T47D (cell line): ENCODE results near the gene PTPRD.

Experiments
- DNase-seq, 2 experiments: peaks; one replicate each; pipeline versions ENCODE4 v3.0.0 to v3.0.0-alpha.2; 2011 to 2012; ENCODE audit warnings: low read depth in 1 of 2, low spot score in 1 of 2
- JUND ChIP-seq: IDR thresholded peaks from 2 replicates; pipeline ENCODE4 v1.6.1; 2012; ENCODE audit warnings: low read depth
- in situ Hi-C: cut with HindIII; loops from 2 replicates; pipeline ENCODE4 v1.10.0; 2016; ENCODE audit warnings: low sequenced_read_pairs, low pct_unique_long_range_greater_than_20kb

The PTPRD gene

DNA sequence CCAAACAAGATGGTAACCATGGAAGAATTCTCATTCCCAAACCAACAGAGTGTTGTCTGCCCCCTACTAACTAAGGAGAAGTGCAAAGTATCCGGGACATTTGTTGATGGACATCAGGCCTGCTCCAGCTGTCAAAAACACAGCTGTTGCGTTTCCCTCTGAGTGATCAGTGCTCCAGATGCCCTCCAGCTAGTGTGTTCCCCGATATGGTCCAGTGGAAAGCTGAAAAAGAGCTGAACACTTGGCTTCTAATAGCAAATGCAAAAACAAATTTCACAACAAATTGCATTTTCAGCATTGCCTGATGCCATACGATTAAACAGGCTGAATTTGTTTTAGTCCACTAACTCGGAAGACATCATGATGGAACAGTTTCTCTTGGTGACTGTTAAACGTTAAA is 1398.7 kb downstream of the PTPRD start:
- TF ChIP-seq JUND = no peak
- in situ Hi-C loops = no loop called here
- no peak for DNase-seq

GRCh38 chr9:9212963-9213362 is 1399.8 kb downstream of the PTPRD start:
- DNase-seq = no peak
- no peak for TF ChIP-seq JUND
- in situ Hi-C loops = no loop called here

DNA sequence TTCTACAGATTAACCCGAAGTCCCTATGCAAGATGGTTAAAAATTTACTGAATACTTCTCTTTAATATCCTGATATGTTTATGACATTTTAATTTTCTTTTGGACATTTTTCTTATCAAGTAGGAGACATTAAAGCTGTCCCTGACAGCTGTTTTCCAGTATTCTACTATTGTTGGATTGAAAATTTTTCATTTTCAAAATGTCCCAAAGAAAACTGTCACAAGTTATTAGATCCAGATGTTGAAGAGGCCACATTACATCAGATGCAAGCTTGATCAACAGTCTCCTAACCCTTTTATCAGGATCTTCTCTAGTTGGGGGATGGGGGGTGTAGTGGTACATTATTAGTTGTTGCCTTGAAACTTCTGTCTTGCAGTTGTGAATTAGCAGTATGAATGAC is 1410.5 kb downstream of the PTPRD start:
- in situ Hi-C loops = no loop called here
- TF ChIP-seq JUND = no peak
- no peak for DNase-seq

GRCh38 chr9:9186086-9186485 is 1426.7 kb downstream of the PTPRD start:
- TF ChIP-seq JUND = no peak
- in situ Hi-C loops = no loop called here
- DNase-seq = no peak

DNA sequence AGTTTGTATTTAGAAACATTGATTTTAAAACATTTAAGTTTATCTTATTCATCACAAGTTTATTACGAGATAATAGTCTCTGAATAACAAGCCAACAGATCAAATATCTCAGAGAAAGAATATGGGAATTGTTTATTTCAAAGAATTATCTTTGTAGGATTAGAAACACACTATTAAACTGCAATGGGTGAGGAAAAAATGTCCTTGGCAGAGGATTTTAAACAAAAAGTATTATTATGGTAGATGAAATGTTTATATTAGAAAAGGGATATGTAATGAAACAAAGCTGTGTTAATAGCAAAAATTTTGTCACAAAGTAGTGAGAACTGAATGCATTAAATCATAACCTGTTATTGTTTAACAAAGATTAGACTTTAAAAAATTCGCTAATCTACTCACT is 1430.4 kb downstream of the PTPRD start:
- no peak for DNase-seq
- TF ChIP-seq JUND = no peak
- in situ Hi-C loops = no loop called here

DNA sequence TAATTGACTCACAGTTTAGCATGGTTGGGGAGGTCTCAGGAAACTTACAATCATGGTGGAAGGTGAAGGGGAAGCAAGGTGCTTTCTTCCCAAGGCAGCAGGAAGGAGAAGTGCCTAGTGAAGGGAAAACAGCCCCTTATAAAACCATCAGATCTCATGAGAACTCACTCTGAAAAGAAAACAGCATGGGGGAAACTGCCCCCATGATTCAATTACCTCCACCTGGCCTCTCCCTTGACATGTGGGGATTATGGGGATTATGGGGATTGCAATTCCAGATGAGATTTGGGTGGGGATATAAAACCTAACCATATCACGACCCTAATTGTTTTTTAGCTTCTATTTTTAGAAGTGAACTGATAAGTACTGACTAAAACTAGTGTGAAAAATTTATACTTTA is 1435.7 kb downstream of the PTPRD start:
- TF ChIP-seq JUND = no peak
- no peak for DNase-seq
- in situ Hi-C loops = no loop called here

DNA sequence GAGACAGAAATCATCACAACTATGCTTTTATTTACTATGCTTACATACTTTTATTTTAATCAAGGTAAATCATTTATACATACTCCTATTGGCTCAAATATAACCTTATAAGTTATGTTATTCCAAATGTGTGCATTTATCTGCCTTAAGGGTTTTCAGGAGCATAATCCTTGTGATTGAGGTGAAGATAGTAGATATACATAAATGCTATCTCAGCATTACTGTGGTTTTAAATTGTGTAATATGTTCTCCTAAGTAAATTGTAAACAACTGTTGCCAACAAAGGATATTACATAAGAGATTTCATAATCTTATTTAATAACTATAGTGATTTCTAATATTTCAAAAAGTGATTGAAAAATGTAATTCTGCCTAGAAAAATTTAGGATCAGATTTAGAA is 1438.4 kb downstream of the PTPRD start:
- in situ Hi-C loops = no loop called here
- no peak for DNase-seq
- no peak for TF ChIP-seq JUND

GRCh38 chr9:9173264-9173663 is 1439.5 kb downstream of the PTPRD start:
- TF ChIP-seq JUND = no peak
- no peak for DNase-seq
- in situ Hi-C loops = no loop called here

- in situ Hi-C loops = no loop called here
- DNase-seq = no peak
- TF ChIP-seq JUND = no peak
Measured at GRCh38 chr9:9170439-9171134, 1442.2 kb downstream of the PTPRD start.

DNA sequence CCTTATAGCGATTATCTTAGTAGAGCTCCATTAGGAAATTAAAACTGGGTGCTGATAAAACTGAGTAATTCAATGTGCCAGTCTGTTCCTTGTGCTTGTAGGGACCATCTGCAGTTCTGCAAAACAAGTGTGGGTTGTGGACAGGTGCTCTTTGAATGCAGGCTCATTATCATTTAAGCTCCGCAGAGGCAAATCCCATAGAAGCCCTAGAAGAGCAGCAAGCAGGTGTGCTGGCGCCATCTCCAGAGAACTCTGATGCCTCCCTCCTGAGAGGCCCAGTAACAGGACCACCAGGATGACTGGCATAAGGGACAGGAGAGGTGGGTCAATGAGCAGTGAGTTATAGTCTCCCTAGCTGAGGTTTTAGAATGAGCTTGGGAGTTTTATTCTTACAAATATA is 1470.8 kb downstream of the PTPRD start:
- no peak for TF ChIP-seq JUND
- in situ Hi-C loops = no loop called here
- DNase-seq = no peak

DNA sequence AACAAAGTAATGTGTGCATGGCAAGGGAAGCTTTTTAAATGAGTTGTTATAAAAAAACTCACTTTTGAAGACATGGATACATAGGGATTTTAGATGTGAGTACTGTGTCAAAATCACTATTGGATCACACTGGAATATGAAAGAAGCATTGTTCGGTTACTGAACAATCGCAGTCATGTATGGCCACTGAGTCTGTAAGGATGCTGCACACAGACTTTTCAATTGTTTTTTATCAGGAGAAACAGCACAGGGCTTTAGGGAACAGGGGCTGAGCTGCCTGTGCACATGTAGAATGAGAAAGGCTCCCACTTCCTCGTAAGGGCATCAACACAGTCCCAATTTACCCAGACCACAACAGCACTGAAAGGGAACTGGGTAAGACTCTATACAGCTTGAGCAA is 1479.3 kb downstream of the PTPRD start:
- no peak for DNase-seq
- TF ChIP-seq JUND = no peak
- in situ Hi-C loops = no loop called here

DNA sequence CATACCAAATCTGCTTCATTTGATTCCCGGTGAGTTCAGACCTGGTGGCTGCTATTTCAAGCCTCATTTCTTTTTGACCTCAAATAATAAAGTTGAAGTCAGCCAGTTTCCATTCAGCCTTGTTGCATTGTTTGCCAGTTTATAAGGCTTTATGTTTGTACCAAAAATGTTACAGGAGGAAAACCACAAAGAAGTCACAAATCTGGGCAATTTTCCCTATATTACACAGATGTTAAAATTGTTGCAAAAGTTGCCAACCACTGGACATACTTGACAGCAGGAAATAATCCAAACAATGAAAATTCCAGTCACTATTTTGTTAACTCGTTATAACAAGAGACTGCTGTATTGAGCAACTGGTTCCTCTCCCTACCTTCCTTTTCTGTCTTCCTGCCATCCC is 1488.2 kb downstream of the PTPRD start:
- no peak for TF ChIP-seq JUND
- no peak for DNase-seq
- in situ Hi-C loops = no loop called here

DNA sequence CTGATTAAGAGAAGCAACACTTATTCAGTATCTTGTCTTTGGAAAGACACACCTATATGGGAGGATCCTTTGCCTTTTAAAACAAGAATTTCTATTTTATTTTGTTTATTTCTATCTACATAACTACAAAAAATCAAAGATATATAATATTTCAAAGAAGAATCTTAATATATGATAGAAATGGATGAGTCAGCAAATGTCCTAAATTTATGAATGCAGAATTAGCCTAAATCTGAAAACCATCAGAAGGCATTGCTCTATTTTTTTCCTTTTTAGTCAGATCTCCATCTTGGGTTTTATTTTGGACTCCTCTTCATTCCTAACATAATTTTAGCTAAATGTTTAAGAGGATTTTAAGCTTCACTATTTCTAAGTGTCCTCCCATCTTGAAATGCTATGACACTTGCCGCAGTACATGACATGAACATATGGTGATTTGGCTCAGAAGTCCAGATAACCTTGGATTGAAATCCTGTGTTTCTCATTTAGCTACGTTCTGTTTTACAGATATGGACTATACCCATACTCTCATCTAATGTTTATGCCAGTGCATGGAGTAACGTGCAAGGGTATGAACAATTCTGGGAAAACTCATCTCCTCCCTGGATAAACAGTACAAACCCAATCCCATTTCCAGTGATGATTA is 1490.4 kb downstream of the PTPRD start:
- in situ Hi-C loops = no loop called here
- DNase-seq = no peak
- no peak for TF ChIP-seq JUND

DNA sequence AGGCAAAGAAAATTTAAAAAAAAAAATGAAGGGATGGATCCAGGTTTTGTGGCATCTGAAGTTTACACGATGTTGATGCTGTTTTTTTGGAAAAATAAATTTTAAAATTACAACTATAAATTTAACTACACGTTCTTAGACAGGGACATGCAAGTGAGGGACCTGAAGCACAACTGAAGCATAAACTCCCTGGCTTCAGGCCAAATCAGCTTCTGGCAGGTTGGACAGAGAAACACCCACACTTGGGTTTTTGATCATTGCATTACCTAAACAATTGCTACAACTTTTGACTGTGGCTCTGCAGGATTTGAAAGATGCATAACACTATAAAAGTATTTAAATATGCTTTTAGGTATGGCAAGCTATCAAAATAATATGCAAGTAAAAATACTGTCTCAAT is 1494.9 kb downstream of the PTPRD start:
- in situ Hi-C loops = no loop called here
- TF ChIP-seq JUND = no peak
- peak in 1 of 2 experiments; percentile 1 for DNase-seq
